ENCODE data around the gene HHATL. TPM values are rescaled to one million over a fixed set of nuclear protein-coding genes. Genes with fewer than 3 reads are reported as not detected.

HHATL gene
- total and polyA plus RNA-seq, 2 of the 8 experiments (the other 6 are each of a cell fraction or from before 2014, with no cell fraction given), result 0.18 TPM; not detected in 1

DNA sequence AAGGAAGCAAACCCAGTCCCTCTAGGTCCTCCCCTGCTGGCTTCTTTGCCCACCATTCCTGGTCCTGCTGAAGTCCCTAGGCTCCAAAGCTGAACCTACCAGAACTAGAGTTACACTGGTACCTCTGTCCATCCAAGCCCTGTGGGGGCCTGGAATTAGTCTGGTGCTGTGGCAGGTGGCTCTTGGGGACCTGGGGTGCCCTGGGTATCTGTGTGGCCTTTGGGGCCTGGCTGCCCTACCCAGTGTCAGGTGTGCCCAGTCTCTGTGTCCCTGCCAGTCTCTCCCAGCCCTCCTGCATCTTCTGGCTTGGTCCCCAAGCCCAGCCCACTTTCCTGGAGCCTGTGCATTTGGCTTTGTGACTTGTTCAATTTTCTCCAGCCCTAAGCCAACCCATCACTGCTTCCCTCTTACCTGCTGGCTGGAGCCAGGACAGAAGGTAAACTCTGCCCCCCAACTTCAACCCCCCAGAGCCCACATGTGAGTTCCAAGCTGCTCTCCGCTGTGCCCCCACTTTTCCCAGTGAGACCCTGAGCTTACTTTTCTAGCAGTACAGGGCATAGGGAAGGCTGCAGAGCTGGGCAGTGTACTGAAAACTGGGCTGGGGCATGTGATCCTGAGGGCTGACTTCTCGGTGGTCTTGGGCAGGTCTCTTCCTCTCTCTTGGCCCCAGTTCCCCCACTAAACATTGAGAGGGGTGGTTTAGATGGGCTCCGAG is 28.3 kb upstream of the HHATL start (continued):
- TF ChIP-seq SIX5 (IDR thresholded peaks at IDR 0.05; ENCODE audit: low read depth, low read length), result no peak
- TF ChIP-seq, protein P1, sequence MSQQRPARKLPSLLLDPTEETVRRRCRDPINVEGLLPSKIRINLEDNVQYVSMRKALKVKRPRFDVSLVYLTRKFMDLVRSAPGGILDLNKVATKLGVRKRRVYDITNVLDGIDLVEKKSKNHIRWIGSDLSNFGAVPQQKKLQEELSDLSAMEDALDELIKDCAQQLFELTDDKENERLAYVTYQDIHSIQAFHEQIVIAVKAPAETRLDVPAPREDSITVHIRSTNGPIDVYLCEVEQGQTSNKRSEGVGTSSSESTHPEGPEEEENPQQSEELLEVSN (IDR thresholded peaks at IDR 0.05), result no peak
- no peak for TF ChIP-seq RBBP5 (IDR thresholded peaks at IDR 0.05; ENCODE audit: borderline replicate concordance, low read depth, low read length)
- no peak for TF ChIP-seq POLR2AphosphoS5 (IDR thresholded peaks at IDR 0.05; ENCODE audit: low read depth, low read length)
- TF ChIP-seq, protein P2, sequence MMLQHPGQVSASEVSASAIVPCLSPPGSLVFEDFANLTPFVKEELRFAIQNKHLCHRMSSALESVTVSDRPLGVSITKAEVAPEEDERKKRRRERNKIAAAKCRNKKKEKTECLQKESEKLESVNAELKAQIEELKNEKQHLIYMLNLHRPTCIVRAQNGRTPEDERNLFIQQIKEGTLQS (IDR thresholded peaks at IDR 0.05; ENCODE audit: insufficient read depth, low read depth, low read length), result no peak
- TF ChIP-seq BACH1 (IDR thresholded peaks at IDR 0.05; ENCODE audit: low read length), result no peak
- no peak for TF ChIP-seq CBX5 (IDR thresholded peaks at IDR 0.05; ENCODE audit: low read depth, low read length)
